Measurements from ENCODE around the gene ID1. TPM values are rescaled to one million over a fixed set of nuclear protein-coding genes. Genes with fewer than 3 reads are reported as not detected.
A peak's percentile ranks its signal among the peaks of the same experiment; 100 is the strongest.
"Not testable (repeated sequence)": the region's sequence is repeated elsewhere in the genome, so short reads cannot be mapped to it uniquely, and the experiment has no call there.

Gene ID1
- total RNA-seq, 2 donors from 2014 or later, result 356 to 514 TPM

DNA sequence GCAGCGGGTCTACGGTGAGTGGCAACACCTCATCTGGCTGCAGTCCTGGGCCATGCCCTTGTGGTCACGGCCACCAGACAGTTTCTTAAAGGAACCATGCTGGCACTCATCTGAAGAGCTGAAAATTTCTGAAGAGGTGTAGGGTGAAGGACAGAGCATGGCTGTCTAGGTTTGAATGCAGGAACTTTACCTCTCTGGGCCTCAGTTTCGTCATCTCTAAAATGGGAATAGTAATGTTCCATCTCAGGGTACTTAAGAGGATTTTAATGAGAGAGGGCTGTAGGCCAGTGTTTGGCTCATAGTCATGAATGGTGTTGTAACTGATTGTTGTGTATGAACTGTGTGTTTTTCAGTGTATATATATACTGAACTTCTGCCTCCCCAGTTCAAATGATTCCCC lies 38.4 kb downstream of the ID1 start:
- H3K9me3 ChIP-seq, result no peaks in the 10 kb centered on the region

DNA sequence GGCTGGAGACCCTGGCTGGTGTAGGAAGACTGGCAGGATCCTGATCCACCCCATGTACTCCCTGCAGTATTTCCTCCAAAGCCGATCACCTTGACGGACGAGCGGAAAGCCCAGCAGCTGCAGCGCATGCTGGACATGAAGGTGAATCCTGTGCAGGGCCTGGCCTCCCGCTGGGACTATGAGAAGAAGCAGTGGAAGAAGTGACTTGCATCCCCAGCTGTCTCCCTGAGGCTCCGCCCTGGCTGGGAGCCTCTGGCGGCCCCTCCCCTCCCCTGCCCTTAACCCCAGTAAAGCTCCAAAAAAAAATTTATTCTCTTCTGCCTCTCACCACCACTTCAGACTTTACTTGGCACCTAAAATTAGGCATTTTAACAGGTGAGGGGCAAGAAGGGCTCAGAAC lies 39.6 kb downstream of the ID1 start:
- Histone ChIP-seq H3K36me3 (no peaks in the 10 kb centered on the region), H3K4me3 (no peak overlapping the region), H3K27ac (no peak overlapping the region), H3K9me3 (no peaks in the 10 kb centered on the region), H3K4me1 (replicated peaks) (no peaks in the 10 kb centered on the region), H3K27me3 (replicated peaks; ENCODE audit: insufficient read depth) (no peaks in the 10 kb centered on the region)
- DNase-seq (ENCODE audit: low spot score), result no peak
- intact Hi-C loops (cut with DNase I), result no loop called here
- 71% methylated on average over 8 of the region's 8 CpGs for WGBS
- no peak for TF ChIP-seq POLR2A (IDR thresholded peaks at IDR 0.05)
- TF ChIP-seq, protein P1, sequence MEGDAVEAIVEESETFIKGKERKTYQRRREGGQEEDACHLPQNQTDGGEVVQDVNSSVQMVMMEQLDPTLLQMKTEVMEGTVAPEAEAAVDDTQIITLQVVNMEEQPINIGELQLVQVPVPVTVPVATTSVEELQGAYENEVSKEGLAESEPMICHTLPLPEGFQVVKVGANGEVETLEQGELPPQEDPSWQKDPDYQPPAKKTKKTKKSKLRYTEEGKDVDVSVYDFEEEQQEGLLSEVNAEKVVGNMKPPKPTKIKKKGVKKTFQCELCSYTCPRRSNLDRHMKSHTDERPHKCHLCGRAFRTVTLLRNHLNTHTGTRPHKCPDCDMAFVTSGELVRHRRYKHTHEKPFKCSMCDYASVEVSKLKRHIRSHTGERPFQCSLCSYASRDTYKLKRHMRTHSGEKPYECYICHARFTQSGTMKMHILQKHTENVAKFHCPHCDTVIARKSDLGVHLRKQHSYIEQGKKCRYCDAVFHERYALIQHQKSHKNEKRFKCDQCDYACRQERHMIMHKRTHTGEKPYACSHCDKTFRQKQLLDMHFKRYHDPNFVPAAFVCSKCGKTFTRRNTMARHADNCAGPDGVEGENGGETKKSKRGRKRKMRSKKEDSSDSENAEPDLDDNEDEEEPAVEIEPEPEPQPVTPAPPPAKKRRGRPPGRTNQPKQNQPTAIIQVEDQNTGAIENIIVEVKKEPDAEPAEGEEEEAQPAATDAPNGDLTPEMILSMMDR (IDR thresholded peaks at IDR 0.05), result no peak
- no peak for TF ChIP-seq POLR2AphosphoS5 (IDR thresholded peaks at IDR 0.05)

More for the DNA sequence above, 38.4 kb downstream of the ID1 start:
- no peak overlapping the region for H3K27ac ChIP-seq
- intact Hi-C loops (cut with DNase I), result no loop called here
- H3K36me3 ChIP-seq, result no peaks in the 10 kb centered on the region
- no peaks in the 10 kb centered on the region for H3K27me3 ChIP-seq (replicated peaks; ENCODE audit: insufficient read depth)
- TF ChIP-seq POLR2AphosphoS5 (IDR thresholded peaks at IDR 0.05), result no peak
- no peak overlapping the region for H3K4me3 ChIP-seq
- no peak for DNase-seq (ENCODE audit: low spot score)
- H3K4me1 ChIP-seq (replicated peaks), result no peaks in the 10 kb centered on the region
- WGBS, result 82% methylated on average over 4 of the region's 4 CpGs

DNA sequence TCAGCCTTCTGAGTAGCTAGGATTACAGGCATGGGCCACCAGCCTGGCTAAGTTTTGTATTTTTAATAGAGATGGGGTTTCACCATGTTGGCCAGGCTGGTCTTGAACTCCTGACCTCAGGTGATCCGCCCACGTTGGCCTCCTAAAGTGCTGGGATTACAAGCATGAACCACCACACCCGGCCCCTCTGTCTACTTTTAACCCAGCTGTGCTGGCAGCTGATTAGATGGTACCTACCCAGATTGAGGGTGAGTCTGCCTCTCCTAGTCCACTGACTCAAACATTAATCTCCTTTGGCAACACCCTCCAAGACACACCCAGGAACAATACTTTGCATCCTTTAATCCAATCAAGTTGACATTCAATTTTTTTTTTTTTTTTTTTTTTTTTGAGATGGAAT lies 43.0 kb downstream of the ID1 start:
- H3K27me3 ChIP-seq (replicated peaks; ENCODE audit: insufficient read depth); H3K4me3 ChIP-seq; H3K36me3 ChIP-seq; H3K4me1 ChIP-seq (replicated peaks); H3K9me3 ChIP-seq; DNase-seq (ENCODE audit: low spot score); intact Hi-C loops (cut with DNase I); H3K27ac ChIP-seq: not testable (repeated sequence)
- 76% methylated on average over 3 of the region's 3 CpGs for WGBS

DNA sequence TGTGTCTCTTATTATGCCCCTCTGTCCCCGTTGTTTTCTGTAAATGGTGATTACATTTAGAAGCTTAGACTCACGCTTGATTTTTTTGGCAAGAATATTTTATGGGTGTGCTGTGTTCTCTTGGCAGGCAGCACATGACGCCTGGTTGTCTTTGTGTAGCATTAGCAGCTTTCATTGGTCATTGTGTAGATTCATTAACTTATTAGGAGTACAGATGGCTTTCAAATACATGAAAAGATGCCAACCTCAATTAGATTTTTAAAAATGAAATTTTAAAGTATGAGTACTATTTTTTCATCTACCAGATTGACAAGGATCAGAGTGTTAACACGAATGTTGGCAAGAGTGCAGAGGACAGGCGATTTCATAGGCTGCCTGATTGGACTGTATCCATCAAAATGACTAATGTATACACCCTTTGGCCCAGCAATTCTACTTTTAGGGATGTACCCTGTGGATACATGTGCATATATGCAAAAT lies 47.9 kb downstream of the ID1 start:
- DNase-seq (ENCODE audit: low spot score), result peak; percentile 51
- 8% methylated on average over 5 of the region's 5 CpGs for WGBS
- TF ChIP-seq POLR2A (IDR thresholded peaks at IDR 0.05) (no peak), POLR2AphosphoS5 (IDR thresholded peaks at IDR 0.05) (peak; percentile 76)
- Histone ChIP-seq H3K4me1 (replicated peaks) (peaks cover 5% of the 10 kb centered on the region), H3K4me3 (no peak overlapping the region), H3K9me3 (no peaks in the 10 kb centered on the region), H3K27me3 (replicated peaks; ENCODE audit: insufficient read depth) (no peaks in the 10 kb centered on the region), H3K36me3 (no peaks in the 10 kb centered on the region), H3K27ac (peak overlapping the region; percentile 3 to 45)
- intact Hi-C loops (cut with DNase I), result no loop called here

DNA sequence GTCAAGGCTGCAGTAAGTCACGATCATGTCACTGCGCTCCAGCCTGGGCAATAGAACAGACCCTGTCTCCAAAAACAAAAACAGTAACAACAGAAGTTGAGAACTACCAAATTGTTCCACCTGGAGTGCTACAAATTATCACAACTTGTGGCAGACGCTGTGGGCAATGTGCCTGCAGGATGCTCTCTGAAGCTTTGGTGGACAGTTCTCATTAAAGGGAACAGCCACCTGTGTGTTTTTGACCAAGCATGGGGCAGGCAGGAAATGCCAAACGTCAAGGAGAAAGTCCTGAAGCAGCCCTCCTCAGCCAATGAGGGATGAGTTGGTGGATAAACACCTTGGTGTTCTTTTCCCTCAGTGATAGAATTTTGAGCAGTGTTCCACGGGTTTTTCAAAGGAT lies 48.5 kb downstream of the ID1 start:
- no peaks in the 10 kb centered on the region for H3K36me3 ChIP-seq
- peaks cover 5% of the 10 kb centered on the region for H3K4me1 ChIP-seq (replicated peaks)
- no peak for TF ChIP-seq POLR2AphosphoS5 (IDR thresholded peaks at IDR 0.05)
- TF ChIP-seq, protein P1 (IDR thresholded peaks at IDR 0.05), result no peak
- TF ChIP-seq POLR2A (IDR thresholded peaks at IDR 0.05), result no peak
- H3K27me3 ChIP-seq (replicated peaks; ENCODE audit: insufficient read depth), result no peaks in the 10 kb centered on the region
- no peaks in the 10 kb centered on the region for H3K9me3 ChIP-seq
- H3K27ac ChIP-seq, result peak overlapping the region in 1 of 2 donors; percentile 3
- 40% methylated on average over 5 of the region's 5 CpGs for WGBS
- no peak for DNase-seq (ENCODE audit: low spot score)
- intact Hi-C loops (cut with DNase I), result no loop called here
- no peak overlapping the region for H3K4me3 ChIP-seq

DNA sequence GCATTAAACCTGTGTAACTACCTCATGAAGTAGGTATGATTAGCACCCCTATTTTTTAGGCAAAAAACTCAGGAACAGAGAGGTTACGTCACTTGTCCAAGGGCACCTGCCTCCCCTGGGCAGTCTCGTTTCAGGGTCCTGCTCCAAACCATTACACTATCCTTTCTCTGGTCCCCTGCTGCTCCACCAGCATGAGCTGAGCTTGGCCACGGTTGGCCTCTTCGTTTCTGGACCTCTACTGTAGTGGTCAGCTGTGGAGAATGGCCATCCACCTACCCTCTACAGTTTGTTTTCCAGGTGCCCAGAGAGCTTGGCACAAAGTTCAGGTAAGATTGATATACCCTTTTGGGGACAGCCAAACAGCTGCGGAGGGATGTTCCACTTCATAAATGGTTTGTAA lies 49.4 kb downstream of the ID1 start:
- 67% methylated on average over 5 of the region's 5 CpGs for WGBS
- Histone ChIP-seq H3K36me3 (no peaks in the 10 kb centered on the region), H3K27me3 (replicated peaks; ENCODE audit: insufficient read depth) (no peaks in the 10 kb centered on the region), H3K4me3 (no peak overlapping the region), H3K9me3 (no peaks in the 10 kb centered on the region), H3K27ac (no peak overlapping the region), H3K4me1 (replicated peaks) (peaks cover 5% of the 10 kb centered on the region)
- intact Hi-C loops (cut with DNase I), result no loop called here
- TF ChIP-seq POLR2AphosphoS5 (IDR thresholded peaks at IDR 0.05) (no peak), POLR2A (IDR thresholded peaks at IDR 0.05) (no peak)
- TF ChIP-seq, protein P1 (IDR thresholded peaks at IDR 0.05), result no peak
- DNase-seq (ENCODE audit: low spot score), result no peak

Small RNAs within 50 kb of the gene (microRNA-seq; reads per million reads assigned to microRNA genes)
- gene MIR3193, result not detected

Small RNAs within 50 kb of the gene (small RNA-seq; reads per million reads assigned to genes)
- gene MIR3193, result 0 reads per million in 2 donors

Other genes with a start within 250 kb of the ID1 start
- gene DEFB118, start 236.7 kb upstream of the ID1 start, total RNA-seq, result not detected
- 100 to 1,000 TPM in 1 of 2 donors, not detected in 1; 672 TPM for gene DEFB119, start 214.7 kb upstream of the ID1 start, total RNA-seq
- gene DEFB121, start 199.1 kb upstream of the ID1 start, total RNA-seq, result not detected
- 100 to 1,000 TPM in 1 of 2 donors, not detected in 1; 459 TPM for gene DEFB123, start 164.7 kb upstream of the ID1 start, total RNA-seq
- not detected for gene DEFB124, start 130.2 kb upstream of the ID1 start, total RNA-seq
- gene REM1, start 130.0 kb upstream of the ID1 start, total RNA-seq, result 1 to 10 TPM; 1.3 to 4.9 TPM
- gene HM13, start 90.8 kb upstream of the ID1 start, total RNA-seq, result 100 to 1,000 TPM in 1 of 2 donors, 10 to 100 TPM in 1; 99.7 to 131 TPM
- 1 to 10 TPM in 1 of 2 donors, under 1 TPM in 1; 0.41 to 3.6 TPM for gene COX4I2, start 32.6 kb downstream of the ID1 start, total RNA-seq
- gene BCL2L1, start 117.6 kb downstream of the ID1 start, total RNA-seq, result 100 to 1,000 TPM; 127 to 155 TPM
- 10 to 100 TPM in 1 of 2 donors, 1 to 10 TPM in 1; 1.4 to 23.2 TPM for gene TPX2, start 134.0 kb downstream of the ID1 start, total RNA-seq
- gene MYLK2, start 214.1 kb downstream of the ID1 start, total RNA-seq, result under 1 TPM; 0.27 to 0.91 TPM
- gene FOXS1, start 240.3 kb downstream of the ID1 start, total RNA-seq, result 1 to 10 TPM in 1 of 2 donors, not detected in 1; 8.3 TPM